GM23338 (cell line): ENCODE measurements around the gene CCDC197. TPM values are rescaled to one million over a fixed set of nuclear protein-coding genes. Genes with fewer than 3 reads are reported as not detected.

Experiments used
- ATAC-seq: fragments of 200-7000 bp; cut with Tn5 transposase; 3 replicates; pipeline ENCODE4 v1.9.1; 2020
- DNase-seq: peaks from one replicate; pipeline ENCODE4 v3.0.0-alpha.2; 2015; ENCODE audit warnings: low spot score
- H2AFZ ChIP-seq: fragments of 200-600 bp; sonication (generic); 2 replicates; pipeline ENCODE4 v1.8.0; 2016; ENCODE audit warnings: antibody characterized with exemption, mild to moderate bottlenecking, moderate library complexity
- H3F3A ChIP-seq: fragments of 200-600 bp; sonication (generic); replicated peaks from 2 replicates; pipeline ENCODE4 v1.8.0; 2017; ENCODE audit warnings: antibody characterized with exemption, mixed run types, low read depth
- H3K27ac ChIP-seq: fragments of 200-600 bp; sonication (generic); 2 replicates; pipeline ENCODE4 v1.6.1; 2016; ENCODE audit warnings: low read depth
- H3K27me3 ChIP-seq: fragments of 200-600 bp; sonication (generic); 2 replicates; pipeline ENCODE4 v1.8.0; 2016; ENCODE audit warnings: mild to moderate bottlenecking, mixed run types, moderate library complexity; ENCODE audit not compliant: insufficient read depth
- H3K36me3 ChIP-seq: fragments of 200-600 bp; sonication (generic); 2 replicates; pipeline ENCODE4 v1.8.0; 2016; ENCODE audit warnings: mild to moderate bottlenecking; ENCODE audit not compliant: insufficient read depth
- H3K4me1 ChIP-seq: fragments of 200-600 bp; sonication (generic); 2 replicates; pipeline ENCODE4 v1.8.0; 2016; ENCODE audit warnings: mild to moderate bottlenecking, moderate library complexity; ENCODE audit not compliant: insufficient read depth
- H3K4me2 ChIP-seq: fragments of 200-600 bp; sonication (generic); 2 replicates; pipeline ENCODE4 v1.7.1; 2017; ENCODE audit warnings: mixed run types
- H3K4me3 ChIP-seq: fragments of 200-600 bp; sonication (generic); 2 replicates; pipeline ENCODE4 v1.6.1; 2016; ENCODE audit warnings: mixed run types
- H3K79me2 ChIP-seq: fragments of 200-600 bp; sonication (generic); replicated peaks from 2 replicates; pipeline ENCODE4 v1.8.0; 2017; ENCODE audit warnings: mild to moderate bottlenecking; ENCODE audit not compliant: insufficient read depth
- H3K9me2 ChIP-seq: fragments of 200-600 bp; sonication (generic); 2 replicates; pipeline ENCODE4 v1.8.0; 2017; ENCODE audit not compliant: insufficient read depth
- H4K20me1 ChIP-seq: fragments of 200-600 bp; sonication (generic); replicated peaks from 2 replicates; pipeline ENCODE4 v1.8.0; 2017; ENCODE audit warnings: mild to moderate bottlenecking; ENCODE audit not compliant: insufficient read depth
- H3K27ac Mint-ChIP-seq: 2 replicates; pipeline ENCODE4 v1.8.0; 2020; ENCODE audit warnings: inconsistent platforms, mild to moderate bottlenecking, moderate library complexity, mixed read lengths
- H3K27me3 Mint-ChIP-seq: 3 replicates; pipeline ENCODE4 v1.8.0; 2022; ENCODE audit warnings: low read depth, mild to moderate bottlenecking, moderate library complexity, mixed read lengths, inconsistent platforms; ENCODE audit not compliant: insufficient read depth, poor library complexity
- H3K36me3 Mint-ChIP-seq: 3 replicates; pipeline ENCODE4 v1.8.0; 2021; ENCODE audit warnings: low read depth, mild to moderate bottlenecking, inconsistent platforms, moderate library complexity, mixed read lengths
- H3K4me1 Mint-ChIP-seq: 3 replicates; pipeline ENCODE4 v1.8.0; 2020; ENCODE audit warnings: mild to moderate bottlenecking, inconsistent platforms, mixed read lengths
- H3K4me3 Mint-ChIP-seq: 3 replicates; pipeline ENCODE4 v1.8.0; 2021; ENCODE audit warnings: moderate library complexity, mild to moderate bottlenecking, inconsistent platforms, mixed read lengths
- H3K9me3 Mint-ChIP-seq: 3 replicates; pipeline ENCODE4 v1.8.0; 2020; ENCODE audit warnings: moderate library complexity, mild to moderate bottlenecking, inconsistent platforms, mixed read lengths
- CREB1 ChIP-seq: fragments of 250-450 bp; sonication (Bioruptor Pico); IDR thresholded peaks from 2 replicates; pipeline ENCODE4 v1.5.0; 2020; ENCODE audit warnings: low read depth, mild to moderate bottlenecking, moderate library complexity
- CTCF ChIP-seq, 2 experiments: fragments of 200-600 bp in 1 of 2; sonication (generic) in 1 of 2; conservative IDR thresholded peaks; 2 replicates each; pipeline versions ENCODE4 v1.5.1 to v1.6.1; 2016 to 2017; ENCODE audit warnings: antibody characterized with exemption in 2 of 2, low read depth in 2 of 2, mild to moderate bottlenecking in 2 of 2, moderate library complexity in 1 of 2
- EZH2 ChIP-seq: fragments of 200-600 bp; sonication (generic); IDR thresholded peaks from one replicate; pipeline ENCODE4 v1.8.0; 2017; ENCODE audit warnings: antibody characterized with exemption, mild to moderate bottlenecking, low read depth; ENCODE audit not compliant: unreplicated experiment
- JUNB ChIP-seq: IDR thresholded peaks from one replicate; pipeline ENCODE4 v1.6.1; 2016; ENCODE audit warnings: antibody characterized with exemption; ENCODE audit not compliant: unreplicated experiment
- NANOG ChIP-seq: IDR thresholded peaks from 2 replicates; pipeline ENCODE4 v1.6.1; 2016; ENCODE audit warnings: antibody characterized with exemption, borderline replicate concordance
- POLR2AphosphoS5 ChIP-seq: IDR thresholded peaks from 2 replicates; pipeline ENCODE4 v1.6.1; 2016; ENCODE audit warnings: antibody characterized with exemption, low read depth
- REST ChIP-seq: IDR thresholded peaks from one replicate; pipeline ENCODE4 v1.6.1; 2018; ENCODE audit warnings: antibody characterized with exemption; ENCODE audit not compliant: unreplicated experiment
- polyA plus RNA-seq: library from polyadenylated mRNA; unstranded; fragments of >200 nt; fragmentation: Nextera tagmentation; extraction: Ambion mirVana; gene quantifications from 2 replicates; pipeline ENCODE4 v1.2.1, GENCODE V29; 2016
- total RNA-seq: library from RNA; depleted of rRNA; stranded (reverse); fragments of >200 nt; shearing (Covaris generic); gene quantifications from 2 replicates; pipeline ENCODE4 v1.2.3, GENCODE V29; 2014

CCDC197 gene
- total and polyA plus RNA-seq, 2 experiments from 2014 or later, result not detected

DNA sequence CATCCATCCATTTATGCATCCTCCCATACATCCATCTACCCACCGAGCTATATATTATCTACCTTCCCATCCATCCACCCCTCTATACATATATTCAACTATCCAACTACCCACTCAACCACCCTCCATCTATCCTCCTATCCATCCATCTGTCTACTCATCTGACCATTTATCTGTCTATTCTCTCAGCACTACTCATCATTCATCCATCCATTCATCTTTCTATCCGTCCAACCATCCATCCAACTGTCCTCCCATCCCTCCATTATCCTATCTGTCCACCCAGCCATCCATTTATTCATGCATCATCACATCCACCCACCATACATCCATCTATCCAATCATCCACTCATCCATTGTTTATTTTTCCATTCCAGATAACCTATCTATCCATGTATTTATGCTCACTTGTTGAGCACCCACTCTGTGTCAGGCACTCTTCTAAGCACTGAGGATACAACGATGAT lies 32.2 kb upstream of the CCDC197 start (continued):
- TF ChIP-seq CTCF (conservative IDR thresholded peaks at IDR 0.05; ENCODE audit: low read depth in 2 of 2) (no peak), POLR2AphosphoS5 (no peak), JUNB (no peak)

GRCh38 chr14:93965287-93965821 lies 31.7 kb upstream of the CCDC197 start:
- H3K9me2 ChIP-seq, result 0 out of 2 replicates have a peak, but pooled peaks cover 5% of the 10 kb centered on the region
- Mint-ChIP-seq H3K27me3 (no peaks in the 10 kb centered on the region), H3K9me3 (no peaks in the 10 kb centered on the region), H3K4me3 (no peak overlapping the region), H3K36me3 (no peaks in the 10 kb centered on the region), H3K4me1 (no peaks in the 10 kb centered on the region; the same call in 2 of the 3 replicates), H3K27ac (no peak overlapping the region)
- no peak overlapping the region for H2AFZ ChIP-seq
- no peak overlapping the region for H3K27ac ChIP-seq
- no peak for TF ChIP-seq EZH2
- TF ChIP-seq REST, result no peak
- TF ChIP-seq CREB1 (CRISPR knock-in tag), result no peak
- H3K36me3 ChIP-seq, result no peaks in the 10 kb centered on the region
- no peaks in the 10 kb centered on the region for H3K79me2 ChIP-seq
- no peaks in the 10 kb centered on the region for H3F3A ChIP-seq
- no peak for DNase-seq
- ATAC-seq, result no peak
- no peaks in the 10 kb centered on the region for H3K27me3 ChIP-seq
- no peaks in the 10 kb centered on the region for H4K20me1 ChIP-seq
- no peak overlapping the region for H3K4me2 ChIP-seq
- H3K4me1 ChIP-seq, result no peaks in the 10 kb centered on the region
- no peak overlapping the region for H3K4me3 ChIP-seq

- no peak overlapping the region for H3K4me3 Mint-ChIP-seq
- ATAC-seq (no peak), DNase-seq (no peak)
- Histone ChIP-seq H3K9me2 (0 out of 2 replicates have a peak, but pooled peaks cover 5% of the 10 kb centered on the region), H3K4me1 (no peaks in the 10 kb centered on the region), H3K4me3 (no peak overlapping the region), H3K79me2 (no peaks in the 10 kb centered on the region), H4K20me1 (no peaks in the 10 kb centered on the region), H3K4me2 (no peak overlapping the region), H3K27me3 (no peaks in the 10 kb centered on the region), H3F3A (no peaks in the 10 kb centered on the region), H2AFZ (no peak overlapping the region), H3K36me3 (no peaks in the 10 kb centered on the region), H3K27ac (no peak overlapping the region)
- no peaks in the 10 kb centered on the region for H3K9me3 Mint-ChIP-seq
- H3K4me1 Mint-ChIP-seq, result no peaks in the 10 kb centered on the region
- no peak overlapping the region for H3K27ac Mint-ChIP-seq
- H3K27me3 Mint-ChIP-seq, result no peaks in the 10 kb centered on the region
- no peaks in the 10 kb centered on the region for H3K36me3 Mint-ChIP-seq
- TF ChIP-seq NANOG (no peak), EZH2 (no peak), JUNB (no peak)
Measured at GRCh38 chr14:93965946-93966474, 31.1 kb upstream of the CCDC197 start.
